NCI-H345 treated with DMSO at 0.1 percent for 48 hours (cell line): ENCODE data around the gene GAREM1.
"Not testable (repeated sequence)": the region's sequence is repeated elsewhere in the genome, so short reads cannot be mapped to it uniquely, and the experiment has no call there.

Experiments used
- DNase-seq: peaks from one replicate; lab custom pipeline; 2025; ENCODE audit not compliant: unreplicated experiment; lab: John Stamatoyannopoulos, UW

The GAREM1 gene

DNA sequence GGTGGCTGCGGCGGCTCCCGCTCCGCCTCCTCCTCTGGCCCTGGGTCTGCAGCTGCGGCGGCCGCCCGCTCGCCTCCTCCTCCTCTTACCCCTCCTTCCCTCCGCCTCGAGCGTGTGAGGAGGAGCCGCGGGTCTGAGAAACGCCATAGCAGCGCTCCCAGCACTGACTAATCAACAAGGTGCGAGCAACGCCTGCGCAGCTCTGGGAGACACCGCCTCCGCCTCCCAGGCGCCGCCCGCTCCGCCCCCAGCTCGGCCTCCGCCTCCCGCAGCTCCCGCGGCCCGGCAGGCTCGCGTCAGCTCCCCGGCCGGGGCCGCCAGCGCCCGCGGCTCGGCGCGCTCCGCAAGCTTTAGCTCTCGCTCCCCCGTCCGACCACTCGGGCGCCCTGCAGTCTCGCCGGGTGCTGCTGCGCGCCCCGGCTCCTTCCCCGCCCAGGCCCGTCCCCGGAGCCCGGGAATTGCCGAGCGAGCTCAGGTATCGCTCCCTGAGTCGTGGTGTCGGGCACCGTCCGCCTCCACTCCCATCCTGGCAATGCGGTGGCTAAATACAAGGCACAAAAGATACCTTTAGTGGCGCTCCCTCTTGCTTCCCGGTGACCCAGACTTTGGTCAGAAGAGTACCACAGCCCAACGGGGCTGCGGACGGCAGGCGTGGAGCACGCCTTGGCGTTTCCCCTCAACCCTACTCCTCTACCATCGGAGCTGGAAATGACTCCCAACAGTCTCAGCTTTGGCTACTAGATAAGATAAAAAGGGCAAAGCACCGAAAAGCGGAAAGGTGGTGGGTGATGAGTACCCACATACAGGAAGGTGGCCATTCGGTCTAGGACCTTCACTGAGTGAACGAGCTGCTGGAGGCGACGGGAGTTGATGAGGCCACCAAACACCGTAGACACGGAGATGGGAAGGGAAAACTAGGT is at the start of gene GAREM1:
Gene GAREM1, minus strand, starts transcription at position 169 of the 920 bp plus-strand sequence. CDS start 454 bp downstream, outside the sequence.
- DNase-seq = peak; percentile 76

DNA sequence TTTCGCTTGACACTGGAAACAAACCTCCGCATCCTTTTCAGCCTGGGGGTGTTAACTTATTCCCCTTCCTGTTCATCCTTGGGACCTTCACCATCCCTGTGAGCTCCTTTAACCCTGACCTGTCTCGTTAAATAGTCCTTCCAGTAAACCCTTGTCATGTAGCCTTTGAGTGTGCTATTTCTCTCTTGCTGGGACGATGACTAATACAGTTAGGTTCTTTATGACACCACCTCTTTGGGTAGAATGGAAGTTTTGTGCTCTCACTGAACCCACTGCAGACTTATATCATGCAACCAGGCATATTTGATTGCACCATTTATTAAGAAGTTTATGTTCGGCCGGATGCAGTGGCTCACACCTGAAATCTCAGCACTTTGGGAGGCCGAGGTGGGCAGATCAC is 40.5 kb upstream of the GAREM1 start:
- no peak for DNase-seq

DNA sequence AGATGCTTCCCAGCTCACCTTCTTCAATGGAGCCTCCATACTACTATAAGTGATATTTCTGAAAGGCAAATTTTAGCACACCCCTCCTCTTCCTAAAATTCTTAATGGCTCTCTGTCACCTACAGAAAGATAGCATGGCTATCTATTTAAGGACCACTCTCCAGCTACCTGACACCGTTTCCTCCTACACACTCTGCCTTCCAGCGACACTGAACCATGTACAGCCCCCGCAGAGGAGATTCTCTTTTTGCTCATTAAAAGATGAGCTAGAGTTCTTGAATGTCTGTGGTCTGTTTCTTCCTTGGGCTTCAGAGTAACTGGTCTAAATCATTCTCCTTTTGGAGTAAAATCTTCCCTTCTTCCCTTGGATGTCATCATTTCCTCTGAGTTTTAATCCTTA is 38.4 kb upstream of the GAREM1 start:
- no peak for DNase-seq

DNA sequence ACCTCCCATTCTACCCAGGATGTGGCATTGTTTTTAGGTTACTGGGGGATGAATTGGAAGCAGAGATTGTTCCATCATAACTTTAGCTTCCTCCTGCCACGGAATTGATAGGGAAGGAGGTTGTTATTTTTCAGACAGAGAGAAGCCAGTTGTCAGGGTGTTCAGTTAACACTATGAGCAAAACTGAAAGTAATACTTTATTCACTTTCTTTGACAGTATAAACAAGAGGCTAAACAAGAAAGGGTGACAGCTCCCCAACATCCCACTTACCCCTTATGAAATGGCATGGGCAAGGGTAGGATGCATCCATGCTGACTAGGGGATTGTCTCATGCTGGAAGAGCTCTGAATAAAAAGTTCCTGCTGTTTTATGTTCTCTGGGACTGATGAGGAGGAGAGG is 36.4 kb upstream of the GAREM1 start:
- DNase-seq = no peak

DNA sequence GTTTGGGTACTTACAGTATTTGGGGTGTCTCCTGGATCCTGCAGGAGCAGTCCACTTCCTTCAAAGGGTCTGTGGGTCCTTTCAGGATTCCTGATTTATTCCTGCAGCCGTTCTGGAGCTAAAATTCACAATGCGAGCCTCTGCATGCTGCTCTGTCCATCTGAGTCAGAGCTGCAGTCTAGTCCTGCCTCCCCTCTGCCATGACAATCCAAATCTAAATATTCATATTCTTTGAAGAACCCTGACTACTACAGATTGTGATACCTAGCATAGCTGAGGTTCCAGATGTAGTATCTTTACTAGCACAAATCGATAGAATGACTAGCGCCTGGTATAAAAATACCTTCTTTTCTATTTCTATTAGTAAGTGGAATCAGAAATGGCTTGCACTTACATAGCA is 31.3 kb upstream of the GAREM1 start:
- DNase-seq = no peak

DNA sequence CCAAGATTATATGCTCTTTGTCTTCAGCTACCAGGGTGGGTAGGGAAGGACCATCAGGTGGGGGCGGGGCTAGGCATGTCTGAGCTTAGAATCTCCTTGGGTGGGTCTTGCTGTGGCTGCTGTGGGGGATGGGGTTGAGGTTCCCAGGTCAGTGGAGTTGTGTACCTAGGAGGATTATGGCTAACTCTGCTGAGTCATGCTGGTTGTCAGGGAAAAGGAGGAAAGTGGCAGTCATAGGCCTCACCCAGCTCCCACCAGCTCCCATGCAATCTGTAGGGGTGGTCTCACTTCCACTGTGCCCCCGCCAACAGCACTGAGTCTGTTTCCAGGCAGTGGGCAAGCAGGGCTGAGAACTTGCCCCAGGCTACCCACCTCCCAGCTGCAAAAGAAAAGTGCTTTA is 30.6 kb upstream of the GAREM1 start:
- DNase-seq = not testable (repeated sequence)

DNA sequence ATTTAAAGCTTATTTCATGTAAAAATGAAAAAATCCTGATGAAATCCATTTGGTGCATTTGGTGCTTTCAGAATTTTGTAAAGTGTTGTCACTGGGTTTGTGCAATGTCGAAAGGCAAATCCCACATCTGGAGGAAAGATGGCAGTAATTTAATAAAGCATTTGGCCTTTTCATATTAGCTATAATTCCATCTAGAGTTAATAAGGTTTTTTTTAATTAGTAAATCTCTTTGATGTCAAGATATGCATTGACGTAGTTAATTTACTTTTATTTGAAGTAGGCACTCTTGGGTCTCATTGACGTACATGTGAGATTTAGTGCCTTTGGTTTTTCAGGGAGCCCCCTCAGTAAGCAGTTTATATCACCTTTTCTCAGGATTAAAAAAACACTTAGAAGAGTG is 12.3 kb upstream of the GAREM1 start:
- DNase-seq = no peak

DNA sequence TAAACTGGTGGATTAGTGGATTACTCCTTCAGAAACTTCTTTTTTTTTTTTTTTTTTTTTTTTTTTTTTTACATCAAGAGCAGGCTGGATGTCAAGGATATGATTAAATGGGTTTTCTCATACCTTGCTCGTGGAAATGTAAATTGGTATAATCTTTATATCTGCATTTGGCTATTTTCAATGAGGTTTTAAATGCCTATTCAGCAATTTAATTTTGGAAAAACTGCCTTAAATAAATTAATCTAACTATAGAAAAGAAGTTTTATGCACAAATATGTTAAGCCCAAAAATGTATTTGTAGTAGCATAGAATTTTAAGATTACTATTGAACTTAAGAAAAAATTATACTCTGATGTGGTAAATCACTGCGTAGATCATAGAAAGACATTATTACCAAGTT is 11.4 kb upstream of the GAREM1 start:
- DNase-seq = no peak

DNA sequence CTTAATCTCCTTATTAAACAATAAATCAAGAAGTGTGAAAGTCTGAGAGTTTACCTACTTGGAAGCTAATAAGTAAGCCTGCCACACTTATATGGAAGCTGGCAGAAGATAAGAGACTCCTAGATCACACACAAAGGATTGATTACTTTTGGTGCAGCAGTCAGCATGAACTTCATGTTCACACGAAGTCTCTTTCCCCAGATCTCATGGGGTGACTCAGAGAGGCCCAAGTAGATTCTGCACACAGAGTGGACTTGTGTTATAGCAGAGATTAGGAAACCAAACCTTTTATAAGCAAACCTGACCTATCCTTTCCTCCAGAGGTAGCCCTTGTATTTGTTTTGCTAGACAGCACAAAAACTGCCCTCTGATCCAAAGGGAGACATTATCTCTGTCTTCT is 9.9 kb upstream of the GAREM1 start:
- DNase-seq = no peak

DNA sequence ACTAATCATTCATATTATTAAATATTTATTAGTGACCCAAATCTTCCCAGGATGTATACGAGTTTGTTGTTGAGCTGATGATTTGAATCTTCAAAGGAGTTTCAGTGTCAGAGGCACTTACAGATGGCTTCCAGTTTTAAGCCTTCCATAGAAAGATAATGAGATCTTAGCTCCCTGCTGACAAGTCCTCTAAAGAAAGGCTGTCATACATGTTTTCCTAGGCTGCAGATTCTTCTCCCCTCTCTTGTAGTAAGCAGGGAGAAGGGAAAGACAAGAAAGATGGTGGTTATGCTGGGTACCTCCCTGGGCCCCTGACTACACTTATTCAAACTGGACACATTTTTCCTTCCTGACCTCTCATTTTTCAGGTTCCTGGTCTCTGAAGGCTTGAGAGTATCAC is 8.1 kb upstream of the GAREM1 start:
- DNase-seq = no peak

DNA sequence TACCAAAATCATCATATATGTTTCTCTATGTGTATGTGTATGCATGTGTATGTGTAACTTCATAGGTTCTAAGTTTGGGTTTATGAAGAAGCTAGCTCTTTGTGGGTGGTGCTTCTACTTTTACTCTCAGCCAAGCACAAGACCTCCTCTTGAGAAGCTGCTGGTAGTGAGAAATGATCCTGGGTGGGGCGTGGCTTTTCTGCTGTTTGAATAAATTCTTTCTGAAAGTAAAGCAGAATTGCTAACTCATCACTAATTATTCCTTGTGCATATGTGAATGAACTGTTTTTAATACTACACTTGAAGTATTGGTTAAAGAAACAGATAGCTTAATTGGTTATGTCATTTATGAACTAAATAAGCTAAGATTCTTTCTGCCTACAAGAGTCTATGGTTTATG is 7.6 kb upstream of the GAREM1 start:
- no peak for DNase-seq

DNA sequence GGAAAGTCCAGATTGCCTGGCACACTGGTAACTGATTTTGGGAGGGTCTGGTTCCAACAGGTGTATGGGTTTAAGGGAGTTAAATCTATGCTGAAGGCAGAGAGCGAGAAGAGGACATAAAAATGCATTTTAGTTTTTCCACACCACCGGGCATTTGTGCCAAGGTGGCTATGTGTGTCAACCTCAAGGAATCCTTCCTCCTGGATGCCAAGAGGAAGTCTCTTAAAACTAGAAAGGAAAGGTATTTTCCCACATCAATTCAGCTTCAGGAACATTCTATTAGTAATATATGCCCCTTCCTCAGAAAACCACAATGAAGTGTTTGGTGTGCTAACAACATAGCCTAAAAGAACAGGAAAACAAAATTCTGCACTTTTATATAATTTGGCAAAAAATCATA is 5.4 kb upstream of the GAREM1 start:
- DNase-seq = no peak

DNA sequence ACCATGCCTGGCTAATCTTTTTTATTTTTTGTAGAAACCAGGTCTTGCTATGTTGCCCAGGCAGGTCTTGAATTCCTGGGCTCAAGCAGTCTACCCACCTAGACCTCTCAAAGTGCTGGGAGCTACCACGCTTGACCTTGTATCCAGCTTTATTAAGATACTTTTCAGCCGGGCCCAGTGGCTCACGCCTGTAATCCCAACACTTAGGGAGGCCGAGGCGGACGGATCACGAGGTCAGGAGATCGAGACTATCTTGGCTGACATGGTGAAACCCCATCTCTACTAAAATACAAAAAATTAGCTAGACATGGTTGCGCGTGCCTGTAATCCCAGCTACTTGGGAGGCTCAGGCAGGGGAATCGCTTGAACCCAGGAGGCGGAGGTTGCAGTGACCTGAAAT is 4.4 kb upstream of the GAREM1 start:
- DNase-seq = not testable (repeated sequence)

DNA sequence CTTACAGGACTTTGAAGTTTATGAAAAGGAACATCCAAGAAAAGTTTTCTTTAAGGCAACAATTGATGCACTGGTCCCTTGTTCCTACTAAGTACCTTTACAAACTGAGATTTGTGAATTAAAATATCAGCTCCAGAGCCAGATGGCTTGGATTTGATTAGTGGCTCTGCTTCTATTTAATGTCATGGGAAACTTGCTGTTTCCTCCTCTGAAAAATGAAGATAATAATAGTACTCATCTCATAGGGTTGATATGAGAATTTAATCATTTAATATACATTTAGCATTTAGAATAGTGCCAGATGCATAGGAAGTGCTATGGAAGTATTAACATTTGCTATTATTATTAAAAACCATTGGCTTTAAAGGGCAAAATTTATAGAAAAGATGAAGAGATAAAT is 2.6 kb upstream of the GAREM1 start:
- no peak for DNase-seq

DNA sequence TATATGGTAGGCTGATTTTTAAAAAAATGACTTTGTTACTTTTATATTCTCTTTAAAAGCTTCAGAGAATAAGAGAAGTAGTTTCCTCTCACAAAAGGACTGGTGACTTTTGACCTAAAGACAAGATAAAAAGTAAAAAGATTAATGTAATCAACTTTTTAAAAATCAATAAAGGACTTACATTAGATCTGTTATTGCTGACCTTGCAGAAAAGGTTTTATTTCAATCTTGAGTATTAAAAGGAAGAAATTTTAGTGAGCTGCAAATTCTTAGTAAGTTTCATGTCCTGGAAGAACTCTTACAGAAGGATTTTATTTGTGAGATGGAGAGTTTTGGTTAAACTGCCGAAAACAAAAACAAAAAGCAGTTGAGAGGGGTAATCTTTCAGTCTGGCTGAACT is 2.2 kb upstream of the GAREM1 start:
- DNase-seq = no peak

DNA sequence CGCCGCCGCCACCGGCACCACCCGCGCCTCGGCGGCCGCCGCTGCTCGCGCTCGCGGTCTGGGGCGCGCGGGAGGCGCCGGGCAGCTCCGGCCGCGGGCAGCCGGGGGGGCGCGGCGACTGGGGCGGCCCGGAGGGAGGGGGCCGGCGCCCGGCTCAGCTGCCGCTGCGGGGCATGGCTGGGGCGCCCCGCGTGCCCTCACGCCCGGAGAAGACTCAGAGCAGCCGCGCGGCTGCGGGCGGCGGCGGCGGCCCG is 295 bp downstream of the GAREM1 start:
- no peak for DNase-seq

DNA sequence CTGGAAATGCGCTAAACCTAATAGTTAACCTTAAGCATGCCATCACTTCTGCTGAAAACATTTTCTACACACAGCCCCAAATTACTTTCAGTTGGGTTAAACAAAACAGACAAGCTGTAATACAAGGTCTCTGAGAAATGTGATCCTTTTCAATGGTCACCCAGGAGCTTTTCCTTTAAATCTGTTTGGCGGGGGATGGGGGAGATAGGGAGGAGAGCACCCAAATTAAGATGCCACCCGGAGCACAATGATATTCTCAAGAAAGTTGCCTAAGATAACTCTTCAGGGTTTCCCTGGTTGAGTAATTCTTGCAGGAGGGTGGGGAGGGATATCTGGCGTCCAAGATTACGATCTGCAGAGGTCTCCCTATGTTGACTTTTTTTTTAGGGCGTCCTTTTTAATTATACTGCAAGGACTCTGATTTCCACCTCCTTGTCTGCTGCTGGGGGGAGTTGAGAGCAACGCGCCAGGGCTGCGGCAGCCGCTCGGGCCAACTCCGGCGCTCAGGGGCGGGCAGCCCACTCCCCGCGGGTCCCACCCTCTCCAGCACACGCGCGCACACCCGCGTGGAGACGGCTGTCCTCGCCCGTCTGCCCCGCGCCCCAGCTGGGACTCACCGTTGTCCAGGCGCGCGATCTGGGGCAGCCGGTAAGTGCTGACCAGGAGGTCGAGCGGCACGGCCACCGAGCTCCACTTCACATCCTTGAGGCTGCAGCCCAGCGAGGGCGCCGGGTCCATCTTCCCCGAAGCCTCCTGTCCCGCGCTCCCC is 807 bp downstream of the GAREM1 start:
- no peak for DNase-seq

DNA sequence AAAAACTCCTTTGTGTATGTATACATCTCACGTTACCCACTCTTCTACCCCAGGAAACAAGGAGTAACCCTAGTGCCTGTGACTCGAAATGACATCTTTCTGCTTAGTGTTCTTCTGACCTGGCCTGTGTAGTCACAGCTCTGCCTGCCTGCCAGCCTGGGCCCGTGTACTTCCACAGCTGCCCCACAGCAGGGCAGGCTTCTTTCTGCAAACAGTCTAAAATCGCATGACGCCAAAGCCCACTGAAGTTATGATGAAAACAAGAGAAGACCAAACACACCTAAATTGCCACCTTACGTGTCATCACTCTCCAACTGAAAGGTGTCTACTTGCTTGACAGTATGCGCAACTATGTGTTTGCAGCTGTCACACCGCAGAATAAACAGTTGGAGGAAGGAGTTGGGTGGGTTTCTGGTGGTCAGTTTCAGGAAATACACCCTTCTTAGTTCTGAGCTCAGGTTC is 1.5 kb downstream of the GAREM1 start:
- DNase-seq = no peak

DNA sequence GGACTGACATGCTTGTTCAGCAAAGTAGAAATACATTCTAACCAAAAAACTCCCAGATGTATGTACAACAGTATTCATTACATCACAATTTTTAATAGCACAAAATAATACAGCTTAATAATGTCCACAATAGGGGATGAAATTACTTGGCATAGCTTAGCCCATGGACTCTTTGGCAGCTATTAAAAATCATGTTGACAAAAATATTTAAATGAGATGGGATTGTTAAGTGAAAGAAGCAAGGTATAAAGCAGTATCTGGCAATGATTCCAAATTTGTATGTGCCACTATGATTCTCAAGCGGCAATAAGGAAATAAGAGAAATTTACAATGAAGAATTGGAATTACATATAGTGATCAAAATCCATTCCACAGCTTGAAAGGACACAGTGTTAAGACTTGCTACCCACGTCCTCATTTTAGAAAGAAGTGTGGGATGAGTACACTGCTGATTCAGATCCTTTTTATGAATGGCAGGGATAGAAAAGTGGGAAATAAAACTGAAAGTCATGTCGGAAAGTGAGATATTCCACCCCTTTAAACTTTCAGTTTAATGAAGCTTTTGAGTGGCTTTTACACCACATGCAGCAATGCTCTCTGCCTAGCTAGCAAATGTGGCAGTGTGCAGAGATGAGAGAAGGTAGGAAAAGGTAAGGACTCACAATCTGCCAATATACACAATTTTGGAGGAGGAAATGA is 2.4 kb downstream of the GAREM1 start:
- no peak for DNase-seq

DNA sequence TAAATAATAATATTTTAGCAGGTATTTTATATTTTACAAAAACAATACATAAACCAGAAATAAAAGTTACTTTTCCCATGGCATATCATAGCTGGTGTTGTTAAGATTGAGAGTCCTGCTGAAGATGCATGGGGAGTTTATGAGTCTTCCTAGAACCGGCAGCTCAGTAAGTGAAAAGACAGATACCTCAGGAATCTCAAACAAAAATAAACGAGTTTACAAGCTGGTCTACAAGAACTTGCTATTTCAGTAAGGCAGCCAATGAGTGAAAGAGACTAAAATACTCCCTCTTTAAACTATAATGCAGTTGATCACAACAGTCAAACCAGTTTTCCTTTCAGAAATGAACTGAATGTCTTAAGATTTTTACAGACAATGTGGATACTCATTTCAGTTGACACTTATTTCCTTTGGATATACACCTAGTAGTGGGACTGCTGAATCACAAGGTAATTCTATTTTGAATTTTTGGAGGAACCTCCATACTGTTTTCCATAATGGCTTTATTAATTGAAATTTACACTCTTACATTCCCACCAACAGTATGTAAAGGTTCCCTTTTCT is 8.9 kb downstream of the GAREM1 start:
- DNase-seq = no peak

DNA sequence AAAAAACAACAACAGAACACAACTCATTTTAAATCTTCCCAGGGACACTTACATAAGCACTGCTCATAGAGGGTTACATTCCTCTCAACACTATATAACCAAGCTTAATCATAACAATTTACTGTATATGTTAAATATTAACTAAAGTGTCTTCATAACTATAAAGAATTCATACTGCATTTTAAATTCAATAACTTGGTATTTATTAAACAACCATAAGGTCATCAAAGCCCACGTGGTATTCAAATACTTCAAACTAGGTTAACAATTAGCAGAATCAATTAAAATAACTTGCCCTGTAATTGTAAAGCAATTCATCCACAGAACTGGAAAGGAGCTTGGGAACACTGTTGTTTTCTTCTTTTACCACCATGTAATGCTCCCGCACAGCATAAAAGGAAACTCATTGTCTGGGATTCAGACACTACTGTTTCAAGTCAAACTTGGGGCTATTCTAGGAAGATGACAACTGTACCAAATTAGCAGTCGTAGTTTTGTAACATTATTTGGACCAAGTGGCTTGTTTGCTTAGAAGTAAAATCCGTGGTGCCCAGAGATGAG is 10.4 kb downstream of the GAREM1 start:
- no peak for DNase-seq
